Chondrocyte (in vitro differentiated cells): ENCODE data around the gene GABRG1. TPM values are rescaled to one million over a fixed set of nuclear protein-coding genes. Genes with fewer than 3 reads are reported as not detected.

Experiments
- DNase-seq: peaks from one replicate; pipeline ENCODE4 v3.0.0; 2021; ENCODE audit warnings: mixed read lengths, low spot score
- H3K27ac Mint-ChIP-seq: one replicate; pipeline ENCODE4 v1.8.0; 2021; ENCODE audit warnings: mild to moderate bottlenecking, moderate library complexity, mixed read lengths; ENCODE audit not compliant: unreplicated experiment
- H3K27me3 Mint-ChIP-seq: 2 replicates; pipeline ENCODE4 v1.8.0; 2021; ENCODE audit warnings: low read depth, mixed read lengths
- H3K36me3 Mint-ChIP-seq: 2 replicates; pipeline ENCODE4 v1.8.0; 2021; ENCODE audit warnings: low read depth, mixed read lengths
- H3K4me1 Mint-ChIP-seq: 2 replicates; pipeline ENCODE4 v1.8.0; 2021; ENCODE audit warnings: low read depth, mild to moderate bottlenecking, mixed read lengths
- H3K4me3 Mint-ChIP-seq: one replicate; pipeline ENCODE4 v1.8.0; 2021; ENCODE audit warnings: mild to moderate bottlenecking, moderate library complexity, mixed read lengths; ENCODE audit not compliant: unreplicated experiment
- H3K9me3 Mint-ChIP-seq: 2 replicates; pipeline ENCODE4 v1.8.0; 2021; ENCODE audit warnings: low read depth, mixed read lengths
- CTCF ChIP-seq: fragments of 200-600 bp; sonication (generic); IDR thresholded peaks from 2 replicates; pipeline ENCODE4 v1.5.0; 2021; ENCODE audit warnings: antibody characterized with exemption, mild to moderate bottlenecking, moderate library complexity
- total RNA-seq: library from RNA; stranded (reverse); gene quantifications from 3 replicates; pipeline ENCODE4 v1.2.1, GENCODE V29; 2021

GABRG1 gene
- total RNA-seq, 1 donor from 2014 or later, result not detected

DNA sequence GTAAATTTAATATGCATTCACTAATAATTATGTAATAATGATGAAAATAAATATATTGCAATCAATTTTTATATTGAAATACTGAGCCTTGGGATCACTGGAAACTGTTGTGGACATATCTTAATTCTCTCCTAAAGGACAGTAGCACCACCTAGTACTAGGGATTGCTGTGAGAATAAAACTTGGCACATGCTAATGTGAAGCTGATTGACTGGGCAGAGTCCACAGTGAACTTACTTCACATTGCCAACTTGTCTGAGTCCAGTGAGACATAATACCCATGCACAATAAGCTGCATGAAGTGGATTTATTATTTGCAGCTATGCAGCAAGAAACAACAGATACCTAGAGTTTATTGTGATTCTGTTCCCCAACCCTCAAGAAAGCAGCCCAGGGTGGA, 131.1 kb downstream of the GABRG1 start:
- no peak for TF ChIP-seq CTCF
- H3K4me1 Mint-ChIP-seq, result no peaks in the 10 kb centered on the region
- H3K27ac Mint-ChIP-seq, result no peak overlapping the region
- peaks cover under 1% of the 10 kb centered on the region for H3K9me3 Mint-ChIP-seq
- no peak for DNase-seq
- H3K27me3 Mint-ChIP-seq, result no peaks in the 10 kb centered on the region
- no peaks in the 10 kb centered on the region for H3K36me3 Mint-ChIP-seq
- H3K4me3 Mint-ChIP-seq, result no peak overlapping the region

- DNase-seq, result no peak
- no peaks in the 10 kb centered on the region for H3K4me1 Mint-ChIP-seq
- no peak for TF ChIP-seq CTCF
- peaks cover 5% of the 10 kb centered on the region for H3K9me3 Mint-ChIP-seq
- no peaks in the 10 kb centered on the region for H3K36me3 Mint-ChIP-seq
- no peak overlapping the region for H3K27ac Mint-ChIP-seq
- H3K4me3 Mint-ChIP-seq, result no peak overlapping the region
- no peaks in the 10 kb centered on the region for H3K27me3 Mint-ChIP-seq
Observed at GRCh38 chr4:45989775-45990174, 134.1 kb downstream of the GABRG1 start.

DNA sequence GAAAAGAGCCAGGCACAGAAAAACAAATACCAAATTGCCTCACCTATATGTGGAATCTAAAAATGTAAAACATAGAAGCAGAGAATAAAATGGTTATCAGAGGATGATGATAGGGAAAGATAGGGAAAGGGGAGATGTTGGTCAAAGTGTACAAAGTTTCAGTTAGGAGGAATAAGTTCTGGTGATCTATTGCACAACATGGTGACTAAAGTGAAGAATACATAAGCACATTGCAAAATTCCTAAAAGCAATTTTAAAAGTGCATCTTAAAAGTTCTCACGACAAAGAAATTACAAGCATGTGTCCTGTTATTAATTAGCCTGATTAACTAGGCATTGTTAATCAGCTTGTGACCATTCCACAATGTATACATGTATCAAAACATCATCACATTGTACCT, 136.0 kb downstream of the GABRG1 start:
- no peak overlapping the region for H3K4me3 Mint-ChIP-seq
- no peaks in the 10 kb centered on the region for H3K27me3 Mint-ChIP-seq
- no peak for DNase-seq
- H3K36me3 Mint-ChIP-seq, result no peaks in the 10 kb centered on the region
- H3K9me3 Mint-ChIP-seq, result peaks cover 5% of the 10 kb centered on the region
- H3K4me1 Mint-ChIP-seq, result no peaks in the 10 kb centered on the region
- no peak for TF ChIP-seq CTCF
- no peak overlapping the region for H3K27ac Mint-ChIP-seq
